Astrocyte (in vitro differentiated cells and primary cell): ENCODE measurements around the gene PAM16. TPM values are rescaled to one million over a fixed set of nuclear protein-coding genes. Genes with fewer than 3 reads are reported as not detected.

ENCODE experiments used
- DNase-seq: peaks from one replicate; pipeline ENCODE4 v3.0.0-alpha.2; 2010; ENCODE audit warnings: low read depth
- FAIRE-seq: peaks from 2 replicates; lab custom pipeline; 2011; peaks lifted over from hg19 to GRCh38; lab: Jason Lieb, UNC
- H2AFZ ChIP-seq: 2 replicates; pipeline ENCODE4 v1.6.0; 2012; ENCODE audit warnings: low read depth, low read length, inconsistent platforms
- H3K27ac ChIP-seq: 2 replicates; pipeline ENCODE4 v1.5.1; 2011; ENCODE audit warnings: low read depth, low read length, inconsistent platforms
- H3K27me3 ChIP-seq: 2 replicates; pipeline ENCODE4 v1.6.0; 2011; ENCODE audit warnings: low read length, inconsistent platforms; ENCODE audit not compliant: insufficient read depth
- H3K36me3 ChIP-seq: 2 replicates; pipeline ENCODE4 v1.5.1; 2011; ENCODE audit warnings: low read length, inconsistent platforms; ENCODE audit not compliant: insufficient read depth
- H3K4me1 ChIP-seq: 2 replicates; pipeline ENCODE4 v1.5.1; 2011; ENCODE audit warnings: low read length, inconsistent platforms; ENCODE audit not compliant: insufficient read depth
- H3K4me2 ChIP-seq: 2 replicates; pipeline ENCODE4 v1.6.0; 2012; ENCODE audit warnings: low read length, inconsistent platforms
- H3K4me3 ChIP-seq: 2 replicates; pipeline ENCODE4 v1.5.1; 2011; ENCODE audit warnings: low read depth, mild to moderate bottlenecking, low read length, inconsistent platforms; ENCODE audit not compliant: insufficient read depth
- H3K79me2 ChIP-seq: 2 replicates; pipeline ENCODE4 v1.6.0; 2012; ENCODE audit warnings: mild to moderate bottlenecking, low read length, inconsistent platforms; ENCODE audit not compliant: insufficient read depth
- H3K9ac ChIP-seq: 2 replicates; pipeline ENCODE4 v1.6.0; 2012; ENCODE audit warnings: mild to moderate bottlenecking, low read length, inconsistent platforms
- H3K9me3 ChIP-seq: 2 replicates; pipeline ENCODE4 v1.5.1; 2012; ENCODE audit warnings: low read depth, mild to moderate bottlenecking, low read length, inconsistent platforms; ENCODE audit not compliant: insufficient read depth
- H4K20me1 ChIP-seq: 2 replicates; pipeline ENCODE4 v1.6.0; 2012; ENCODE audit warnings: low read length, inconsistent platforms; ENCODE audit not compliant: insufficient read depth
- H3K27ac Mint-ChIP-seq: one replicate; pipeline ENCODE4 v1.8.0; 2021; ENCODE audit warnings: mild to moderate bottlenecking, mixed read lengths; ENCODE audit not compliant: unreplicated experiment
- H3K27me3 Mint-ChIP-seq: one replicate; pipeline ENCODE4 v1.8.0; 2021; ENCODE audit warnings: low read depth, mixed read lengths; ENCODE audit not compliant: unreplicated experiment
- H3K36me3 Mint-ChIP-seq: one replicate; pipeline ENCODE4 v1.8.0; 2021; ENCODE audit warnings: low read depth, mixed read lengths; ENCODE audit not compliant: unreplicated experiment
- H3K4me1 Mint-ChIP-seq: one replicate; pipeline ENCODE4 v1.8.0; 2021; ENCODE audit warnings: low read depth, mixed read lengths; ENCODE audit not compliant: unreplicated experiment
- H3K4me3 Mint-ChIP-seq: one replicate; pipeline ENCODE4 v1.8.0; 2021; ENCODE audit warnings: mild to moderate bottlenecking, moderate library complexity, mixed read lengths; ENCODE audit not compliant: unreplicated experiment
- H3K9me3 Mint-ChIP-seq: one replicate; pipeline ENCODE4 v1.8.0; 2021; ENCODE audit warnings: mild to moderate bottlenecking, mixed read lengths; ENCODE audit not compliant: unreplicated experiment
- EZH2 ChIP-seq: IDR thresholded peaks from 2 replicates; pipeline ENCODE4 v1.6.1; 2012; ENCODE audit warnings: mild to moderate bottlenecking, low read length, inconsistent platforms; ENCODE audit not compliant: insufficient read depth
- total RNA-seq: library from RNA; stranded (reverse); gene quantifications from 2 replicates; pipeline ENCODE4 v1.2.1, GENCODE V29; 2021
- TF ChIP-seq, protein P1 (sequence below): IDR thresholded peaks from 2 replicates; pipeline ENCODE4 v1.5.1; 2011; ENCODE audit warnings: low read depth, mild to moderate bottlenecking, inconsistent platforms, low read length, moderate library complexity; ENCODE audit not compliant: insufficient read depth

The PAM16 gene
- total RNA-seq, 1 donor from 2014 or later: 51.9 TPM

DNA sequence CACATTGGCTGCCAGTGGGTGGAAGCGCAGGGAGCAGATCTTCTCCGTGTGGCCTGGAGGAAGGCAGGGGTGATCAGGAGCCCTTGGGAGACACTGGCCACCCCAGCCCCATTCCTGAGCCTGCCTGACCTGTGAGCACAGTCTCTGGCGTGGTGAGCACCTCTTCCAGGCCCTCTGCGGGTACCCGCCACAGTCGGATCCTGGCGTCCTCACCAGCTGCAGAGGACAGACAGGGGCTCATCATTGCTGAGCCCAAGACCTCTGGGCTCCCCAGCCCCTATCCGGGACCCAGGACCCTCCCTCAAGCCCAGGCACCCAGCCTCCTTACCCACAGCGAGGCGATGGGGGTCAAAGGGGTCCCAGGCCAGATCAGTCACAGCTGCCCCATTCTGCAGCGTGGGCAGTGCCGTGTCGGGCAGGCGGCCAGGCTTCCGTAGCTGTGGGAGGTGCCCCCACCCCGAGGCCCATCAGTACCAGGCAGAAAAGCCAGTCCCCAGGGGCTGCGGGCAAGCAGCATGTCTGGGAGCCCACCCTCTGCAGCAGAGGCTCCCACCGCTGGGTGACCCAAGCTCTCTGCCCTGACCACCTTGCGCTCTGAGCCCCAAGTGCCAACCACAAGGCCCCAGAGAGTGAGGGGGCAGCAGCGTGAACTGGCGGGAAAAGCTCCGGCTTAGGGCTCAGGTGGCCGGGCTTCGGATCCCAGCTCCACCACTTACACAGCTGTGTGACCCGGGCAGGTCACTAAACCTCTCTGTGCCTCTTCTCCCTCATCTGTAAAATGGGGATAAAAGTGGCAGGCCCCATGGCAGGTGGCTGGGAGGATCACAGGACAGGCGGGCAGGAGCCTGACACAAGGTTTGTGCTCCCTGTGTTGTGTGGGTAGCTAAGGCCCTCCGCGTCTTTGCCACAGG lies 10.2 kb upstream of the PAM16 start:
- Histone ChIP-seq H3K4me2 (no peak overlapping the region), H3K4me1 (no peaks in the 10 kb centered on the region), H3K27ac (no peak overlapping the region), H2AFZ (no peak overlapping the region), H3K4me3 (no peak overlapping the region), H3K9me3 (no peaks in the 10 kb centered on the region), H3K79me2 (no peaks in the 10 kb centered on the region), H3K36me3 (no peaks in the 10 kb centered on the region), H3K9ac (no peak overlapping the region), H4K20me1 (no peaks in the 10 kb centered on the region), H3K27me3 (no peaks in the 10 kb centered on the region)
- Mint-ChIP-seq H3K9me3 (no peaks in the 10 kb centered on the region), H3K27ac (no peak overlapping the region), H3K4me3 (no peak overlapping the region), H3K27me3 (no peaks in the 10 kb centered on the region), H3K4me1 (no peaks in the 10 kb centered on the region), H3K36me3 (no peaks in the 10 kb centered on the region)
- FAIRE-seq: no peak
- no peak for TF ChIP-seq EZH2
- TF ChIP-seq, protein P1, sequence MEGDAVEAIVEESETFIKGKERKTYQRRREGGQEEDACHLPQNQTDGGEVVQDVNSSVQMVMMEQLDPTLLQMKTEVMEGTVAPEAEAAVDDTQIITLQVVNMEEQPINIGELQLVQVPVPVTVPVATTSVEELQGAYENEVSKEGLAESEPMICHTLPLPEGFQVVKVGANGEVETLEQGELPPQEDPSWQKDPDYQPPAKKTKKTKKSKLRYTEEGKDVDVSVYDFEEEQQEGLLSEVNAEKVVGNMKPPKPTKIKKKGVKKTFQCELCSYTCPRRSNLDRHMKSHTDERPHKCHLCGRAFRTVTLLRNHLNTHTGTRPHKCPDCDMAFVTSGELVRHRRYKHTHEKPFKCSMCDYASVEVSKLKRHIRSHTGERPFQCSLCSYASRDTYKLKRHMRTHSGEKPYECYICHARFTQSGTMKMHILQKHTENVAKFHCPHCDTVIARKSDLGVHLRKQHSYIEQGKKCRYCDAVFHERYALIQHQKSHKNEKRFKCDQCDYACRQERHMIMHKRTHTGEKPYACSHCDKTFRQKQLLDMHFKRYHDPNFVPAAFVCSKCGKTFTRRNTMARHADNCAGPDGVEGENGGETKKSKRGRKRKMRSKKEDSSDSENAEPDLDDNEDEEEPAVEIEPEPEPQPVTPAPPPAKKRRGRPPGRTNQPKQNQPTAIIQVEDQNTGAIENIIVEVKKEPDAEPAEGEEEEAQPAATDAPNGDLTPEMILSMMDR: no peak
- no peak for DNase-seq

DNA sequence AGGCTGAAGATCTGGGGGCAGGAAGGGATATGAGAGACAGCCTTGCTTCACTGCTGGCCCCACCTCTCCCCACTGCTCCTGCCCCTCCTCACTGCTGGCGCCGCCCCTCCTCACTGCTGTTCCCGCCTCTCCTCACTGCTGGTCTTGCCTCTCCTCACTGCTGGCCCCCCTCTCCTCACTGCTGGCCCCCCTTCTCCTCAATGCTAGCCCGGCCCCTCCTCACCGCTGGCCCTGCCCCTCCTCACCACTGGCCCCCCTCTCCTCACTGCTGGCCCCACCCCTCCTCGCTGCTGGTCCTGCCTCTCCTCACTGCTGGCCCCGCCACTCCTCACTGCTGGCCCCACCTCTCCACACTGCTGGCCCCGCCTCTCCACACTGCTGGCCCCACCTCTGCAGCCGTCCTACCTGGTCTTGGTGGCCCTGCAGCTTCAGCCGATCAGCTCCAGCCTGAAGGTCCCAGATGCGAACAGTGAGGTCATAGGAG lies 9.5 kb upstream of the PAM16 start:
- no peak for FAIRE-seq
- Mint-ChIP-seq H3K27me3 (no peaks in the 10 kb centered on the region), H3K36me3 (no peaks in the 10 kb centered on the region), H3K4me1 (no peaks in the 10 kb centered on the region), H3K4me3 (no peak overlapping the region), H3K27ac (no peak overlapping the region), H3K9me3 (no peaks in the 10 kb centered on the region)
- no peaks in the 10 kb centered on the region for H3K9me3 ChIP-seq
- no peak for DNase-seq
- no peaks in the 10 kb centered on the region for H3K36me3 ChIP-seq
- no peaks in the 10 kb centered on the region for H3K4me1 ChIP-seq
- no peaks in the 10 kb centered on the region for H3K27me3 ChIP-seq
- no peaks in the 10 kb centered on the region for H4K20me1 ChIP-seq
- H3K4me2 ChIP-seq: no peak overlapping the region
- H3K27ac ChIP-seq: no peak overlapping the region
- no peak overlapping the region for H3K9ac ChIP-seq
- no peak overlapping the region for H3K4me3 ChIP-seq
- TF ChIP-seq, protein P1: no peak
- no peak for TF ChIP-seq EZH2
- H3K79me2 ChIP-seq: no peaks in the 10 kb centered on the region
- H2AFZ ChIP-seq: no peak overlapping the region

DNA sequence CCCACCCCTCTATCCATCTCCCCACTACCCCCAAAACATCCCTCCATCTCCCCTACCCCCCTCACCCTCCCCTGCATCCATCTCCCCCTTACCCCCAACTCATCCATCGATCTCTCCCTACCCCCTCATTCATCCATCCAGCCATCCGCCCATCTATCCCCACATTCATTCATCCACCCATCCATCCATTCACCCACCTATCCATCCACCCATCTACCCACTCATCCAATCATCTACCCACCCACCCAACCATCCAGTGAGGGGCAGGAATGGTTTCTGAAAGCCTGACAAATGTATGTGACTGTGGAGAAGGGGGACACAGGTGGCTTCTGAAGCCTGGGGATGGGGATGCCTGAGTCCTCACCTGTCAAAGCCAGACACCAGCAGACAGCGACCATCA lies 8.8 kb upstream of the PAM16 start:
- no peak overlapping the region for H3K4me2 ChIP-seq
- H3K4me3 ChIP-seq: no peak overlapping the region
- no peaks in the 10 kb centered on the region for H4K20me1 ChIP-seq
- FAIRE-seq: no peak
- Mint-ChIP-seq H3K4me3 (no peak overlapping the region), H3K36me3 (no peaks in the 10 kb centered on the region), H3K4me1 (no peaks in the 10 kb centered on the region), H3K27ac (no peak overlapping the region), H3K27me3 (no peaks in the 10 kb centered on the region), H3K9me3 (no peaks in the 10 kb centered on the region)
- no peak overlapping the region for H3K27ac ChIP-seq
- no peaks in the 10 kb centered on the region for H3K79me2 ChIP-seq
- no peaks in the 10 kb centered on the region for H3K4me1 ChIP-seq
- H3K9ac ChIP-seq: no peak overlapping the region
- H3K36me3 ChIP-seq: no peaks in the 10 kb centered on the region
- no peak for TF ChIP-seq EZH2
- TF ChIP-seq, protein P1: no peak
- H3K9me3 ChIP-seq: no peaks in the 10 kb centered on the region
- DNase-seq: no peak
- H2AFZ ChIP-seq: no peak overlapping the region
- no peaks in the 10 kb centered on the region for H3K27me3 ChIP-seq
